Globus pallidus (tissue), 1 donor: ENCODE data around the gene KLC3.
"Not testable (repeated sequence)": the region's sequence is repeated elsewhere in the genome, so short reads cannot be mapped to it uniquely, and the experiment has no call there.

Experiments used
- DNase-seq: peaks from one replicate; pipeline ENCODE4 v3.0.0-alpha.2; 2015; ENCODE audit warnings: low spot score

The KLC3 gene

DNA sequence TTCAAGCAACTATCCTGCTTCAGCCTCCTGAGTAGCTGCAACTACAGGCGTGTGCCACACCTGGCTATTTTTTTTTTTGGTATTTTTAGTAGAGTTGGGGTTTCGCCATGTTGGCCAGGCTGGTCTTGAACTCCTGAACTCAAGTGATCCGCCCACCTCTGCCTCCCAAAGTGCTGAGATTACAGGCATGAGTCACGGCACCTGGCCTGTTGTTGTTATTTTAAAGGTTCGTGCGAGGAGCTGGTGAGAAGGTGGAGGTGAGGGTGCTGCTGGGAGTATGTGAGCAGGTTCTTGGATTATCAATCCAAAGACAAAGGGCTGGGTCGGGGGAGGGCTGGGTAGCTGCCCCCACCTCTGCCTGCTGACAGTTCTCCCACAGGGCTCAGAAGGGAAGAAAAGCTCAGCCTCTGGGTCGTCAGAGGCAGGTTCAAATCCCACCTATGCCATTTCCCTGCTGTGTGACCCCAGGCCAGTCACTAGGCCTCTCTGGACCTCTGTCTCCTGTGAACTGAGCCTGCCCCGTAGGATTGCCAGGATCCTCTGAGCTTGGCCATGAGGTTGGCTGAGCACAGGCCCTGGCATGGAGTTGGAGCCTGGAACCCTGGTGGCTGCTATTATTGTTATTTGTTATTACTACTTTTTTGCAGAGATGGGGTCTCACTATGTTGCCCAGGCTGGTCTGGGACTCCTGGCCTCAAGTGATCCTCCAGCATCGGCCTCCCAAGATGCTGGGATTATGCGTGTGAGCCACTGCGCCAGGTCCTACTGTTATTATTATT lies 19.4 kb upstream of the KLC3 start:
- no peak for DNase-seq

DNA sequence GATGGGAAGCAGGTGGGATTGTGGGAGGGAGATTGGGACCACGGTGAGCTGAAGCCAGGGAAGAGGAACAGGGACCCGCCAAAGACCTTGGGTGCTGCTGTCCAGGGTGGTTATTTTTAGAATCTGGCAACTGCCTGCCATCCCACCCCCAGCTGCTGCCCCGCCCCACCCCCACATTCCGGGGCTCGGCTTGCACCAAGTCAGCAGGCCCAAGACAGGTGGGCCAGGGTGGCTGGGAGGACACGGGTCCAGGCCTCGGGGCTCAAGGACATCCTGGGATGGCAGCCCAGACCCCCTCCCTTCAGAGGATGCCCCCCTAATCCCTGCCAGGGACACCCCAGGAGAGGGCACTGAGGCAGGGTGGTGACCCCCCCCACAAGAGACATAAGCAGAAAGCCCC lies 18.7 kb upstream of the KLC3 start:
- DNase-seq: no peak

DNA sequence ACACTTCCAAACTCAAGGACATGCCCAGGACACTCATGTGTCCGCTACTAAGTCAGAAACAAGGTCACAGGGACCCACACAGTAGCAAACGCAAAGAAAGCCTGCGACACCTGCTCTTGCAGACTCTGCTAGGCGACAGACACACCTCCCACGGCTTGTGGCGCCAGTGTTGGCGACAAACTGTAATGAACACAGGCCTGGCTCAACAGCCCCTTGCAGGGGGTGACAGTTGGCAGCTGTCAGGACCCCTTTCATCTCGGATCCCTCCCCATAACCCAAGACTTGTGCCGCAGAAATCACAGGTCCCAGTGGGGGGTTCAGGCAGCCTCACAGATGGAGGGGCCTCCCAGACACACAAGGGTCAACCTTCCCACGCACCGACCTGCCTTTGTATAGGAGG lies 18.2 kb upstream of the KLC3 start:
- DNase-seq: no peak

DNA sequence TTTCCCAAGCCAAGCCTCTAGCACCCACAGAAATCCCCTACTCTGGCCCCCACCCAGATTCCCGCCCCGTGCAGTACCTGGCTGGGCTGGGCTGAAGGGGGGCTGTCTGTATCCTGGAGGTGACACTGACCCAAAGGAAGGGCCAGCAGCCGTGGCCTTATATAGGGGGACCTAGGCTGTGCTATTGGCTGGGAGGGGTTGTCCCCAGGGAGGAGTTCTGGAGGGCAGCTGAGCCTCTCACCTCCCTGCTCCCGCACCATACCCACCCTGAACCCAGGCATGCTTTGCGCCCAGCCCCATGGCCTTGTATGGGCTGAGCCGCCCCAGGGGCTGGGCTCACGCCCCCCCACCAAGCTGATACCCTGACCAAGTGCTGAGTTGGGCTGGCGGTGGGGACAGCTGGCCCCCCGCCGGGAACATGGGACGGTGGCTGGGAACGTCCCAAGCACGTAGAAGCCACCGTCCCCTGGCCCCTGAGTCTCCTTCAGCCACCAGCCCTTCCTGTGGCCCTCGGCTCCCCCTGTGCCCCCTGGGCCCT lies 17.7 kb upstream of the KLC3 start, which contains the start of gene CKM:
Gene CKM, minus strand, starts transcription at position 132 of the 538 bp plus-strand sequence. CDS start 3,162 bp downstream, outside the sequence.
- no peak for DNase-seq

DNA sequence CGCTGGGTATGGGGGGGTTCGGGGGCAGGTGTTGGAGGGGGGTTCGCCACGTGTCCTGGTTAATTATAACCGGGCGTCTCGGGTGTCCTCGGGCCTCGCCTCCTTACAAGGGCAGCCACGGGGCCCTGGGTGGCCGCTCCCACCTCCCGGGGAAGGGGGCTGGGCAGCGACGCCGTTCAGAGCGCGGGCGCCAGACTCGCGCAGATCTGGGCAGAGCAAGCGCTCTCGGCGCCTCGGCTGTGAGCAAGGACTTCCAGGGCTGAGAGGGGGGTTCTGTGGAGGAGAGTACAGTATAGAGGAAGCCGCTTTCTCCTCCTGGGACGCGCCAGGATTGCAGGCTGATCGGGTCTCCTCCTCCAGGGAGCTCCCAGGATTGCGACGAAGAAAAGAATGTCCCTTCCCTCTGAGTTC lies 16.9 kb upstream of the KLC3 start:
- DNase-seq: no peak

DNA sequence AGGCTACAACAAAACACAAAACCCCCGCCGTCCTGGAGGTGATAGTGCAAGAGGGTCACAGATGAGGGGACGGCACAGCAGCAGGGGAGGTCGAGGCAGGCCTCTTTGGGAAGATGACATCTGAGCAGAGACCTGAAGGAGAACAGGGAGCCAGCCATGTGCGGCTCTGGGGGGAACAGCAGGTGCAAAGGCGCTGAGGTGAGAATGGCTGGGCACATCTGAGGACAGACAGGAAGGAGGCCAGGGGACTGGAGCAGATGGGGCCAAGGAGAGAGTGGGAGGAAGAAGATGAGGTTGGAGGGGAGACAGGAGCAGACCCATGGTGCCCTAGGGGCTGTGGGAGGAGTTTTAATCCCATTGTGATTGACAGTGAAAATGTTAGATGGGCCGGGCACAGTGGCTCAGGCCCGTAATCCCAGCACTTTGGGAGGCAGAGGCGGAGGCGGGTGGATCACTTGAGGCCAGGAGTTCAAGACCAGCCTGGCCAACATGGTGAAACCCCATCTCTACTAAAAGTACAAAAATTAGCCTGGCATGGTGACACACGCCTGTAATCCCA lies 16.1 kb upstream of the KLC3 start:
- no peak for DNase-seq

DNA sequence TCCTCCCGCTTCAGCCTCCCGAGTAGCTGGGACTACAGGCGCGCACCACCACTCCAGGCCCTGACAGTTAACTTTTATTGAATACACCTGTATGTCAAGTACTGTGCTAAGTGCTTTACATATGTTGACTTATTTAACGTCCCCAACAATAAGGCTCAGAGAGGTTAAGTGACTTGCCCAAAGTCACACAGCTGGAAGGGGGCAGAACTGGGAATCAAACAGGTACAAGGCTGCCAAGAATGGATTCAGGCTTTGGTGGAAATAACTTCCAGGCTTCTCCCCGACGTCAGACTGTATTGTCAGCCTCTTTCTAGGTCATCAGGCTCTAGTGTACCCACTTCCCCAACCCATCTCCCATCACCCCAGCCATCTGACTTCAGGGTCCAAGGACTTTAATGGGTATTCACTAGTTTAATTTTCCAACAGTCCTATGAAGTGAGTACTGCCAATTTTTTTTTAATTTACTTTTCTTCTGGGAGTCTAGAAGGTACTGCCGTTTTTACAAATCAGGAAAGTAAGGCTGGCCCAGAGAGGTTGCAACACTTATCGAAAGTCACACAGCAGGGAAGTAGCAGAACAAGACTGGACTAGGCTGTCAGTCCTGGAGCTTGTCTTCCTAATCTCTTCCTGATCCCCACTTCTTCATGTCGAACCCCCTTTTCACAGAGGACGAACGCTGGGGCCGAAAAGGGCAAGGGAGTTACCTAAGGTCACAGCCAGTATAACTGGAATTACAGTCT lies 13.0 kb upstream of the KLC3 start:
- DNase-seq: no peak

DNA sequence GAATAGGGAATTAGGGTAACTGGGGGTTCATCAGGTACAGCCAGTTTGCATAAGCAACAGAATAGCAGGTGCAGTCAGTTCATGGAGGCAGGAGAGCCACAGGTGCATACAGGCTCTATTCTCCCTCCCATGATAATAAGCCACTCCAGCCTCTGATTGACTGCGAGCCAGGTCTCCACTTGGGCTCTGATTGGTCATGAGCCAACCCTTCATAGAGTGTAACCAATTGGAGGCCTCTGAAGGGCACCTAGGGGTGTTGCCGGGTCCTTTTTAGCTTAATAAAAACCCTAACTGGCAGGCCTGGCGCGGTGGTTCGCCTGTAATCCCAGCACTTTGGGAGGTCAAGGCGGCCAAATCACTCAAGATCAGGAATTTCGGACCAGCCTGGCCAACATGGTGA lies 9.1 kb upstream of the KLC3 start:
- no peak for DNase-seq

DNA sequence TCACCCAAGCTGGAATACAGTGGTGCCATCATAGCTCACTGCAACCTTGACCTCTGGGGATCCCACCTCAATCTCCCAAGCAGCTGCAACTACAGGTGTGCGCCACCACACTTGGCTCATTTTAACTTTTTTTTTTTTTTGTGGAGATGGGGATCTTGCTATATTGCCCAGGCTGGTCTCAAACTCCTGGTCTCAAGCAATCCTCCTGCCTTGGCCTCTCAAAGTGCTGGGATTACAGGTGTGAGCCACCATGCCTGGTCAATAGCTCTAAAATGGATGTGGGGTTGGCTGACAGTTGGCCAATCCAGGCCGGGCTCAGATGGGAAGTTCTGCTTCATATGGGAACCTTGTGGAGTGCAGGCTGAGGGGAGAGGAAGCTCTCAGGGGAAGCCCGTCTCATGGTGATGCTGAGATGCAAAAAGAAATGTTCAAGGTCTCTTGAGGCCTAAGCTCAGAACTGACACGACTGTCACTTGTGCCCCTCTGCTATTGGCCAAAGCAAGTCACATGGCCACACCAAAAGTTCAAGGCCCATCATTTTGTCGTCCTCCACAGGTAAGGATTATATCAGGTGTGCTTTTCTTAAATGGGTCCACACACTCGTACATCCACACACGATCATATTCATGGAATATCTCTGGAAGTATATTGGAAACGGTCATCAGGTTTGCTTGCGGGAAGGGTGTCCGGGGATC lies 6.8 kb upstream of the KLC3 start:
- DNase-seq: no peak

DNA sequence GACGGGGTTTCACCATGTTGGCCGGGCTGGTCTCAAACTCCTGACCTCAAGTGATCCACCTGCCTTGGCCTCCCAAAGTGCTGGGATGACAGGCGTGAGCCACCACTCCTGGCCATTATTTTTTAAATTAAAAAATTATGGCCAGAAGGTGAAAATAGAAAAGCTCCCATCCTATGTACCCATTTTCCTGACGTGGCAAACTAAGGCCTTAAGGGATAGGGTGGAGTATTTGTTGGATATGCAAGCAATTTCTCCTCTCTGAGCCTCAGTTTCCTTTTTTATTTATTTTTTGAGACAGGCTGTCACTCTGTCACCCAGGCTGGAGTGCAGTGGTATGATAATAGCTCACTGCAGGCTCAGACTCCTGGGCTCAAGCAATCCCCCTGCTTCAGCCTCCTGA lies 5.7 kb upstream of the KLC3 start:
- not testable (repeated sequence) for DNase-seq

DNA sequence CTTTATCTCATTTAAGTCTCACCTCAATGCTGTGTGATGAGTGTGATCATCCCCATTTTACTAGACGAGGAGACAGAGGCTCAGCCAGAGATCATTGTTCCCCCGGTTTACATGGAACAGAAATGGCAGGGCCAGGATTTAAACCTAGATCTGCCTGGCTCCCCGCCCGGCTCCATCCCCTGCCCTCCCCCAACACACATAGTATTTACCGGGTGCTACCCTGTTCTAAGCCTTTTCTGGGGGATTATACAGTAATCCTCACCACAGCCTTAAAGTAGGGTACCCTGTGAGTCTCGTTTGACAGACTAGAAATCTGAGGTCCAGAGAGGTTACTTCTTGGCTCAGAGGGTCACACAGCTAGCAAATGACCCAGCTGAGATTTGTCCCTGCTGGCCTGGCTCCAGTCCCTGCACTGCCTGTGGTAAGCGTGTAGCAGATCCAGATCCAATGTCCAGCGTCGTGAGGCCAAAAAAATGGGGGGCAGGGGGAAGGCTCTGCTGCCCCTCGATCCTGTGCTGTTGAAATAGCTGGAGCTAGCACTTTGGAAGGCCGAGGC lies 3.8 kb upstream of the KLC3 start:
- no peak for DNase-seq

DNA sequence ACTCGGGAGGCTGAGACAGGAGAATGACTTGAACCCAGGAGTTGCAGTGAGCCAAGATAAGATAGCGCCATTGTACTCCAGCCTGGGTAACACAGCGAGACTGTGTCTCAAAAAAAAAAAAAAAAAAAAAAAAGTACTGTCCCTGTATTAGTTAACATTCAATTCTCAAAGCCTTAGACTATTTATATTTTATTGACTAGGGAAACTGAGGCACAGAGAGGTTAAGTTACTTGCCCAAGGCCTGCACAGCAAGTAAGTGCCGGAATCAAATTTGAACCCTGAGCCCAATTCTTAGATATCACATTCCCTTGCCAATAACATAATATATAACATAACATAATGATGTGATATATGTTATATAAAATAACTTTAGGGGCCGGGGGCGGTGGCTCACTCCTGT lies 921 bp upstream of the KLC3 start:
- DNase-seq: no peak

DNA sequence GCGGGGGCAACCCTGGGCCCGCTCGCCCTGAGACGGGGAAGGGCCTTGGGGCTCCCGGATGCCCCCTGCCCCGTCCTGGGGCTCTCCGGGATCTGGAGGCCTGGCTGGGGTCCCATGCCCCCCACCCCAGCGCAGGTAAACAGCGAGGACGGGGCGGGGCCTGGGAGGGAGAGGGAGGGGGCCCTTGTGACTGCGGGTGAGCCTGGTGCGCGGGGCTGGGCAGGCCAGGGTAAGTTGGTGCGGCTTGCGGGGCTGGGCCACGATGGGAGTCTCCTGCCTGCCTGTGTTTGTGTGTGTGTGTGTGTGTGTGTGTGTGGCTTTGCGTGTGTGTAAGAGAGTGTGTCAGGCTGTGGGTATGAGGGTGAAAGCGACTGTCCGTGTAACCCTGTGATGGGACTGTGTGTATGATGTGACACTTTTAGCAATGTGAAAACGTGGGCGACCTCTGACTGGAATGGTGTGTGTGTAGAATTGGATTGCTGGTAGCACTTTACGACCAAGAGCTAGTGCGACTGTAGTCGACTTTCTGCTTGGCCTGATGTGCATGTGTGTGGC lies 426 bp downstream of the KLC3 start:
- DNase-seq: no peak

DNA sequence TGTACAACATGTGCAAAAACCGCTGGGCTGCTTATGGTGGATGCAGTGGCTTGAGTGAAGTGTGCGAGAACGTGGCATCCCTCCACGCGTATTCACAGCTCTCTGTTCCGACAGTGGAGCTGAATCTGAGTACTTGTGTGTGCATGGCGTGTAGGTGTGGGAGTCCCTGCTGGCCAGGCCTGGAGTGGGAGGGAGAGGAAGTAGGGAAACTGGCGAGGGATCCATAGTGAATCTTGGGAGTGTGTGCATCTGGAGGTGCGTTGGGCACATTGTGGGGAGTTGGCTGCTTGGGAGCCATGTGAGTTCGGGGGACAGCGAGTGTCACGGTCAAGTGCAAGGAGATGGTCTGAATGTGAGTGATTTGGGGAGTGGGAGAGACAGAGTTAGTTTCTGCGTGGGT lies 2.4 kb downstream of the KLC3 start:
- DNase-seq: no peak

DNA sequence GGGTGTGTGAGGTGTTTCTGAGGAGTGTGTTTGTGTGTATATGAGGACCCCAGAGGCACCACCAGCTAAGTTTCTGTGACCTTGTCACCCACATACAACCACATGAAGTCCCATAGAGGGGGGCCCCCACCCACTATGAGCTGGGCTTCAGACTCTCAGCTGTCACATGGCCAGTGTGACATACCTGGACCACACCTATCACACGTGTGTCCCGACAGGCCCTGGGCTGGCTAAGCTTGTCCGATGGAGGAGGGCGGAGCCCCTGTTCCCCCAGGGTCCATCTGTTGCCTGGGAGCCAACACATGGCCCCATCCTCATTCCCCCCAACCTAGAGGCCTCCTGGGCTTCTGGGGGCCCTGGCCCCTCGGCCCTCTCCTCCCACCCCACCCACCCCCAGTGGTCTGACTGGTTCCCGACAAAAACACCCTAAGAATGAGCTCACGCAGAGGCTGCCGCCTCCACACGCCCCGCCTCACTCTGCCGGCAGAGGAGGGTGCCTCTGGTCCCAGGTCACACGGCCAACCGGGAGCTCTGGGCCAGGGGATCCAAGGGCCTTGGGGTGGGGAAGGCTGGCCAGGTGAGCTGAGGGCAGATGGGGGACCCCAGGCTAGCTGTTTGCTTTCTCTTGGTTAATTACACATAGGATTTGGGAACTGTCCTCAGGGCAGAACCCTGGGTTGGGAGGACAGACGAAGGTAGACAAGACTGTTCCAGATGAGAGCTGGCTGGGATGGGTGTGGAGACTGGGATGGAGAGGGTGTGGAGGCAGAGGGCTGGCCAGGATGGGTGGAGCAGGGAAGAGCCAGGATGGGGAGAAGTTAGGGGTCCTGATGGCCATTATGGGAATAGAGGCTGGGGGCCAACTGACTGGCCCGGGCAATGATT lies 4.3 kb downstream of the KLC3 start:
- no peak for DNase-seq

DNA sequence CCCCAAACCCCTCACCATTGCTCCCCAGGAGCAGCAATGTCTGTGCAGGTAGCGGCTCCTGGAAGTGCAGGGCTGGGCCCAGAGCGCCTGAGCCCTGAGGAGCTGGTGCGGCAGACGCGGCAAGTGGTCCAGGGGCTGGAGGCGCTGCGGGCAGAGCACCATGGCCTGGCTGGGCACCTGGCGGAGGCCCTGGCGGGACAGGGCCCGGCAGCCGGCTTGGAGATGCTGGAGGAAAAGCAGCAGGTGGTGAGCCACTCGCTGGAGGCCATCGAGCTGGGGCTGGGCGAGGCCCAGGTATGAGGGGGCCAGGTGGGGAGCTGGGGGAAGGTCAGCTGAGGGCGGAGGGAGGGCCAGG lies 4.9 kb downstream of the KLC3 start:
- no peak for DNase-seq

DNA sequence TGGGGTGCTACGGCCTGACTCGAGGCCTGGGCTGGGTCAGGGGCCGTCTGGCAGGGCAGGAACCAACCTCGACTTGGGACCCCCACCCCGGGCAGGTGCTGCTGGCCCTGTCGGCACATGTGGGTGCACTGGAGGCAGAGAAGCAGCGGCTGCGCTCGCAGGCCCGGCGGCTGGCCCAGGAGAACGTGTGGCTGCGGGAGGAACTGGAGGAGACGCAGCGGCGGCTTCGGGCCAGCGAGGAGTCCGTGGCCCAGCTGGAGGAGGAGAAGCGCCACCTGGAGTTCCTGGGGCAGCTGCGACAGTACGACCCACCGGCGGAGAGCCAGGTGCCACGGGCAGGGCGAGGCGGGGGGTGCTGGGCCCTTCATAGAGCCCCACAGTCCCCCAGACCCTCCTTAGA lies 5.9 kb downstream of the KLC3 start:
- no peak for DNase-seq

DNA sequence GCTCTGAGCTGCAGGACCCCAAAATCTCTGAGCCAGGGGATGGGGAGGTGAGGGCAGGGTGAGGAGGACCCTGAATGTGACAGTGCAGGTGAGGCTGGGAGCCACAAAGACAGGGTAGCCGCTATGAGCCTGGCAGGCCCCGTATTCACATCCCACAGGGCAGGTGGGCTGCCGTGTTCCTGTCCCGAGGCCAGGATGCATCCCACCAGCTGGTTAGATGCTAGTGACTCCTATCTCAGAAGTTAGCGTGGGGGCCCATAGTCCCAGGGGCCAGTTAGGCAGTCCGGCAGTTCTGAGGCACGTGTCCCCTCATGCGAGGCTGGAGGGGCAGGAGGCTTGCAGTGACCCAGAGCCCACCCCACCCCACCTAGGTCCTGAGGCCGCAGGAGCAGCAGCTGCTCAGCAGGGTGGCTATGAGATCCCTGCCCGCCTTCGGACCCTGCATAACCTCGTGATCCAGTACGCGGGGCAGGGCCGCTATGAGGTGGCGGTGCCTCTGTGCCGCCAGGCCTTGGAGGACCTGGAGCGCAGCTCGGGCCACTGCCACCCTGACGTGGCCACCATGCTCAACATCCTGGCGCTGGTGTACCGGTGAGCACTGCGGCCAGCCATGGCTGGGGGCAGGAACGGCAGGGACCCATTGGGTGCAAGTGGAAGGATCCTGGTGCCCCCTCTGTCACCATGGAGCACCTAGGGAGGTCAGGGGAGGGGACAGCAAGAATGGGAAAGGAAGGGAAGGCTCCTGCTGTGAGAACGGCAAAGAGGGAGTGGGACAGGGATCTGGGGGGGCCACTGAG lies 7.2 kb downstream of the KLC3 start:
- DNase-seq: no peak

DNA sequence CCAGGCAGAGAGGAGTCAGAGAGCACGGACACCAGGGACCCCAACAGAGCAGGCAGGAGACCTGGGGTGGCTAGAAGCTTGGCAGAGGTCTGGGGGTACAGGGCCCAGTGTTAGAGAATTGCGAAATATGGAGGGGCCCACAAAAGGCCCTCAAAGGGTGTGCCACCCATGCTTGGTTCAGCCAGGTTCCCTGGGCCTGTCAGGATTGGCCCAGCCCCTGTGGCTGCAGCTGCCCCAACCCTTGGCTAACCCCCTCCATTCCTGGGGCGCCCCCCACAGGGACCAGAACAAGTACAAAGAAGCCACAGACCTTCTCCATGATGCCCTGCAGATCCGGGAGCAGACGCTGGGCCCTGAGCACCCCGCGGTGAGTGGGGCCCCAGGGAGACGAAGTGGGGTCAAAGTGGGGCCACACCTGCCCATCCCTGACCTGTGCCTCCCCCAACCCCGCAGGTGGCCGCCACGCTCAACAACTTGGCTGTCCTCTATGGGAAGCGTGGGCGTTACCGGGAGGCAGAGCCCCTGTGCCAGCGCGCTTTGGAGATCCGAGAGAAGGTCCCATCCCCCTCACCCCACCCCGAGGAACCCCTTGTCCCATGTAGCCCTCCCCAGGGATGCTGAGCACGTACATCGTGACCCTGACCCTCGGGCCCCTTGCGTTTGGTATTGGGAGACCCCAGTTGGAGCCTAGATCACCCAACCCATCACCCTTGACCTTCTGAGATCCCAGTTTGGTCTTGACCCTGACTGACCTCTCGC lies 8.0 kb downstream of the KLC3 start:
- no peak for DNase-seq
